Measurements from ENCODE around the gene TSACC. TPM values are rescaled to one million over a fixed set of nuclear protein-coding genes. Genes with fewer than 3 reads are reported as not detected.

Gene TSACC
- total and polyA plus RNA-seq, 9 of the 15 experiments (the other 6 are each of a cell fraction or from before 2014, with no cell fraction given), result 0.45 to 7.4 (median 2.6) TPM

DNA sequence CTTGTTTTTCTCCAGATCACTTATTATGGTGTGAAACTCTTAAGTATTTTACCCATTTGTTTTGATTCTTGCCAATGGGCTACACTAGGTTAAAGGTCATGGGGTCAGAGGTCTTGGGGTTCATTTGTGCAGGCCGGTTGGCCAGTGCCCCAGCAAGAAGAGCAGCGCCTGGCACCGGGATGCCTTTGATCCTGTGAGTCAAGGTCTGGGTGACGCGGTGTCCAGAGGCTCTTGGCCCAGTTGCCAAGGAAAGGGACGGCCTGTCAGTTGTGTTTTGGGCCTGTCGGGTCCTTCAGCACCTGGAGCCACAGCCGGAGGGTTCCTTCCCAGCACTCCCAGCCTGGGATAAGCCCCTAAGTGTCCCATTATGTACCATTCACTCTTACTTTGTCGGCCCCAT, 55.8 kb downstream of the TSACC start:
- Histone ChIP-seq H3K9ac (ENCODE audit: insufficient read depth in 1 of 2, low read depth in 2 of 2, low read length in 2 of 2) (0 out of 4 replicates have a peak overlapping the region, but pooled peaks of 1 of the 2 experiments have one; percentile 41), H3K9me3 (replicated peaks; ENCODE audit: control insufficient read depth, insufficient read depth, low read depth, low read length) (no peaks in the 10 kb centered on the region), H3K4me1 (replicated peaks in 1 of 2; ENCODE audit: control insufficient read depth in 2 of 2, insufficient read depth in 2 of 2, low read length in 2 of 2) (peaks cover 0 to 28% of the 10 kb centered on the region in 2 experiments; a peak in 4 of 5 replicates), H3K9me1 (ENCODE audit: control insufficient read depth, insufficient read depth, low read length) (no peaks in the 10 kb centered on the region), H3K27me3 (ENCODE audit: control insufficient read depth in 2 of 2, insufficient read depth in 2 of 2, low read length in 2 of 2) (peaks cover 0 to 2% of the 10 kb centered on the region in 2 experiments; a peak in 2 of 5 replicates), H3K36me3 (ENCODE audit: control insufficient read depth, insufficient read depth, low read length) (no peaks in the 10 kb centered on the region), H3K4me2 (ENCODE audit: insufficient read depth, low read length) (no peak overlapping the region), H3K79me2 (ENCODE audit: control insufficient read depth, insufficient read depth, low read length) (no peaks in the 10 kb centered on the region), H2AFZ (ENCODE audit: low read depth, low read length) (no peak overlapping the region), H3K27ac (ENCODE audit: extremely low read depth, low read depth, low read length) (no peak overlapping the region), H4K20me1 (replicated peaks; ENCODE audit: control insufficient read depth, insufficient read depth, low read length) (0 out of 2 replicates have a peak, but pooled peaks cover 3% of the 10 kb centered on the region), H3K4me3 (no peak overlapping the region)
- 66% methylated on average over 9 of the region's 9 CpGs for WGBS (ENCODE audit: insufficient coverage, low coverage, missing lambda C conversion rate)
- FAIRE-seq (no peak), DNase-seq (ENCODE audit: extremely low read depth in 1 of 4, low spot score in 3 of 4) (no peak), ATAC-seq (no peak)
- POLR2A ChIA-PET, result interaction anchor here (1.4 kb wide), 1 partner anchor 13 kb away, joined by 3 read pairs; no protein-coding TSS in a partner anchor
- CTCF ChIA-PET (ENCODE audit: low intra/inter-chr PET ratio), result no interaction called here
- peak; percentile 79 for TF ChIP-seq NR2C1 (IDR thresholded peaks at IDR 0.05)
- TF ChIP-seq NR2C1 (tag; IDR thresholded peaks at IDR 0.05), result peak; percentile 75
- TF ChIP-seq SRSF9 (IDR thresholded peaks at IDR 0.05; ENCODE audit: borderline replicate concordance, low read depth, low read length), result no peak
- no TSS peak for BruUV-seq (replicated peaks)
- intact Hi-C loops (cut with micrococcal nuclease), result no loop called here
- in situ Hi-C loops (cut with MboI), result no loop called here

DNA sequence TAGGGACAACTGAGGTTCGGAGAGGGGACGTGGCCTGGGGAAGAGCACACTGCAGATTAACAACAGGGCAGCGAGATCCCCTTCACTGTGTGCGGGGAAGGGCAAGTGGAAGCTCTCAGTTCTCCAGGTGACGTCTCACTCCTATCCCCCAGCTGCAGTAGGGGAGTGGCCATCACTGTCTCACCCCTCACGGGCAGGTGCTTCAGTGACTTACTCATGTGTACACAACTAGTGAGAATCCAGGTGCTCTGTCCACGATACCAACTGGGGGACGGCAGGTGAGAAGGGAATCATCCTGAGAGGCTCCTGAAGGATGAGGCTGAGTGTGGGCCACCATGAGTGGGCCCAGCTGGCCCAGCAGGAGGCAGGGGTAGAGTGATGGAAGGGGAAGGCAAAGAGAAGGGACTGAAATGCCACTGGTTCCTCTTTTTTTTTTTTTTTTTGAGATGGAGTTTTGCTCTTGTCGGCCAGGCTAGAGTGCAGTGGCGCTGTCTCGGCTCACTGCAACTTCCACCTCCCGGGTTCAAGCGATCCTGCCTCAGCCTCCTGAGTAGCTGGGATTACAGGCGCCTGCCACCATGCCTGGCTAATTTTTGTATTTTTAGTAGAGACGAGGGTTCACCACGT, 56.6 kb downstream of the TSACC start:
- BruUV-seq (replicated peaks), result no TSS peak
- no peak for DNase-seq (ENCODE audit: extremely low read depth in 1 of 4, low spot score in 3 of 4)
- in situ Hi-C loops (cut with MboI), result no loop called here
- POLR2A ChIA-PET, result interaction anchor here (0.6 kb wide), 1 partner anchor 182 kb away, joined by 3 read pairs; the partner anchor contains the start of gene PMF1
- H3K4me1 ChIP-seq (replicated peaks in 1 of 2; ENCODE audit: control insufficient read depth in 2 of 2, insufficient read depth in 2 of 2, low read length in 2 of 2), result peaks cover 0 to 30% of the 10 kb centered on the region in 2 experiments; a peak in 4 of 5 replicates
- no peaks in the 10 kb centered on the region for H3K9me1 ChIP-seq (ENCODE audit: control insufficient read depth, insufficient read depth, low read length)
- no peaks in the 10 kb centered on the region for H3K27me3 ChIP-seq (ENCODE audit: control insufficient read depth in 2 of 2, insufficient read depth in 2 of 2, low read length in 2 of 2)
- H2AFZ ChIP-seq (ENCODE audit: low read depth, low read length), result no peak overlapping the region
- H3K36me3 ChIP-seq (ENCODE audit: control insufficient read depth, insufficient read depth, low read length), result no peaks in the 10 kb centered on the region
- 57% methylated on average over 15 of the region's 16 CpGs for WGBS (ENCODE audit: insufficient coverage, low coverage, missing lambda C conversion rate)
- no peak for ATAC-seq
- TF ChIP-seq FOXP1 (CRISPR knock-in tag; IDR thresholded peaks at IDR 0.05), result no peak
- TF ChIP-seq, protein P1, sequence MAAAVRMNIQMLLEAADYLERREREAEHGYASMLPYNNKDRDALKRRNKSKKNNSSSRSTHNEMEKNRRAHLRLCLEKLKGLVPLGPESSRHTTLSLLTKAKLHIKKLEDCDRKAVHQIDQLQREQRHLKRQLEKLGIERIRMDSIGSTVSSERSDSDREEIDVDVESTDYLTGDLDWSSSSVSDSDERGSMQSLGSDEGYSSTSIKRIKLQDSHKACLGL (CRISPR knock-in tag; IDR thresholded peaks at IDR 0.05; ENCODE audit: borderline replicate concordance, poor library complexity, severe bottlenecking), result no peak
- TF ChIP-seq TAF9B (IDR thresholded peaks at IDR 0.05; ENCODE audit: partially characterized antibody), result no peak
- TF ChIP-seq, protein P2, sequence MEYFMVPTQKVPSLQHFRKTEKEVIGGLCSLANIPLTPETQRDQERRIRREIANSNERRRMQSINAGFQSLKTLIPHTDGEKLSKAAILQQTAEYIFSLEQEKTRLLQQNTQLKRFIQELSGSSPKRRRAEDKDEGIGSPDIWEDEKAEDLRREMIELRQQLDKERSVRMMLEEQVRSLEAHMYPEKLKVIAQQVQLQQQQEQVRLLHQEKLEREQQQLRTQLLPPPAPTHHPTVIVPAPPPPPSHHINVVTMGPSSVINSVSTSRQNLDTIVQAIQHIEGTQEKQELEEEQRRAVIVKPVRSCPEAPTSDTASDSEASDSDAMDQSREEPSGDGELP (CRISPR knock-in tag; IDR thresholded peaks at IDR 0.05; ENCODE audit: borderline replicate concordance), result peak; percentile 44; the same call in 1 of the 2 replicates
- TF ChIP-seq ZNF384 (IDR thresholded peaks at IDR 0.05; ENCODE audit: low read depth, low read length), result peak; percentile 68; the same call in 1 of the 2 replicates
- TF ChIP-seq SNRNP70 (optimal IDR thresholded peaks at IDR 0.05; ENCODE audit: low read depth, low read length), result no peak
- TF ChIP-seq MED1 (CRISPR knock-in tag; IDR thresholded peaks at IDR 0.05; ENCODE audit: borderline replicate concordance), result no peak
- TF ChIP-seq SPI1 (IDR thresholded peaks at IDR 0.05; ENCODE audit: borderline replicate concordance, low read depth, low read length), result 0 out of 2 replicates have a peak, but pooled peaks have one; percentile 14
- FAIRE-seq, result no peak
- H4K20me1 ChIP-seq (replicated peaks; ENCODE audit: control insufficient read depth, insufficient read depth, low read length), result no peaks in the 10 kb centered on the region
- no peaks in the 10 kb centered on the region for H3K9me3 ChIP-seq (replicated peaks; ENCODE audit: control insufficient read depth, insufficient read depth, low read depth, low read length)
- H3K9ac ChIP-seq (ENCODE audit: insufficient read depth in 1 of 2, low read depth in 2 of 2, low read length in 2 of 2), result no peak overlapping the region
- no peak overlapping the region for H3K27ac ChIP-seq (ENCODE audit: extremely low read depth, low read depth, low read length)
- H3K4me2 ChIP-seq (ENCODE audit: insufficient read depth, low read length), result no peak overlapping the region
- no peak overlapping the region for H3K4me3 ChIP-seq
- H3K79me2 ChIP-seq (ENCODE audit: control insufficient read depth, insufficient read depth, low read length), result no peaks in the 10 kb centered on the region
- intact Hi-C loops (cut with micrococcal nuclease), result no loop called here
- CTCF ChIA-PET (ENCODE audit: low intra/inter-chr PET ratio), result interaction anchor here (0.6 kb wide), 1 partner anchor 12 kb away, joined by 3 read pairs; no protein-coding TSS in a partner anchor

Data from K562 (cell line).